SK-N-SH treated with all-trans-retinoic acid at 6 μM for 48 hours (cell line): Measurements from ENCODE around the gene TANGO2.

ENCODE experiments used
- ATAC-seq: fragments of 200-7000 bp; cut with Tn5 transposase; 3 replicates; pipeline ENCODE4 v1.9.1; 2020; ENCODE audit warnings: mild to moderate bottlenecking, moderate library complexity
- ARNTL ChIP-seq: fragments of 450-650 bp; formaldehyde crosslinking; IDR thresholded peaks from 2 replicates; pipeline ENCODE4 v1.5.0; 2020; ENCODE audit warnings: low read depth, mild to moderate bottlenecking, moderate library complexity, borderline replicate concordance
- BACH2 ChIP-seq: fragments of 250-450 bp; sonication (Bioruptor Pico); IDR thresholded peaks from 2 replicates; pipeline ENCODE4 v1.9.0; 2021; ENCODE audit warnings: mild to moderate bottlenecking, borderline replicate concordance
- CSDC2 ChIP-seq: fragments of 250-450 bp; sonication (Bioruptor Pico); IDR thresholded peaks from 2 replicates; pipeline ENCODE4 v1.5.0; 2020; ENCODE audit warnings: mild to moderate bottlenecking, moderate library complexity
- ESRRG ChIP-seq: fragments of 250-450 bp; sonication (Bioruptor Pico); IDR thresholded peaks from 2 replicates; pipeline ENCODE4 v1.6.1; 2021; ENCODE audit warnings: mild to moderate bottlenecking
- GLIS3 ChIP-seq: fragments of 250-450 bp; sonication (Bioruptor Pico); IDR thresholded peaks from 2 replicates; pipeline ENCODE4 v1.5.0; 2020; ENCODE audit warnings: mild to moderate bottlenecking, moderate library complexity
- ISL1 ChIP-seq: fragments of 250-450 bp; sonication (Bioruptor Pico); IDR thresholded peaks from 2 replicates; pipeline ENCODE4 v2.1.2; 2022; ENCODE audit warnings: mild to moderate bottlenecking, moderate library complexity
- OSR1 ChIP-seq: fragments of 250-450 bp; sonication (Bioruptor Pico); IDR thresholded peaks from 2 replicates; pipeline ENCODE4 v1.8.0; 2022; ENCODE audit warnings: moderate library complexity, mild to moderate bottlenecking, inconsistent platforms
- PPARA ChIP-seq: fragments of 250-450 bp; sonication (Bioruptor Pico); IDR thresholded peaks from 2 replicates; pipeline ENCODE4 v1.5.0; 2020; ENCODE audit warnings: mild to moderate bottlenecking, borderline replicate concordance
- RARB ChIP-seq: fragments of 250-450 bp; sonication (Bioruptor Pico); IDR thresholded peaks from 2 replicates; pipeline ENCODE4 v1.8.0; 2021; ENCODE audit warnings: mild to moderate bottlenecking, moderate library complexity
- SNAI2 ChIP-seq: fragments of 250-450 bp; sonication (Bioruptor Pico); IDR thresholded peaks from 2 replicates; pipeline ENCODE4 v1.5.0; 2020; ENCODE audit warnings: mild to moderate bottlenecking, moderate library complexity
- TCF4 ChIP-seq: fragments of 250-450 bp; sonication (Bioruptor Pico); IDR thresholded peaks from 2 replicates; pipeline ENCODE4 v1.8.0; 2021; ENCODE audit warnings: mild to moderate bottlenecking, moderate library complexity, borderline replicate concordance
- TOX ChIP-seq: fragments of 250-450 bp; sonication (Bioruptor Pico); IDR thresholded peaks from 2 replicates; pipeline ENCODE4 v1.8.0; 2021; ENCODE audit warnings: mild to moderate bottlenecking, moderate library complexity, borderline replicate concordance
- ZC3H10 ChIP-seq: fragments of 250-450 bp; sonication (Bioruptor Pico); IDR thresholded peaks from 2 replicates; pipeline ENCODE4 v1.5.1; 2021; ENCODE audit warnings: mild to moderate bottlenecking, moderate library complexity
- ZFP3 ChIP-seq: fragments of 250-450 bp; sonication (Bioruptor Pico); IDR thresholded peaks from 2 replicates; pipeline ENCODE4 v1.5.0; 2020; ENCODE audit warnings: mild to moderate bottlenecking, moderate library complexity
- ZFP30 ChIP-seq: fragments of 450-650 bp; formaldehyde crosslinking; IDR thresholded peaks from 2 replicates; pipeline ENCODE4 v1.5.0; 2022; ENCODE audit warnings: mild to moderate bottlenecking, moderate library complexity
- ZNF565 ChIP-seq: fragments of 450-650 bp; formaldehyde crosslinking; conservative IDR thresholded peaks from 2 replicates; pipeline ENCODE4 v1.5.0; 2020; ENCODE audit warnings: low read depth, mild to moderate bottlenecking, moderate library complexity
- ZNF70 ChIP-seq: fragments of 450-650 bp; formaldehyde crosslinking; IDR thresholded peaks from 2 replicates; pipeline ENCODE4 v1.5.0; 2020; ENCODE audit warnings: mild to moderate bottlenecking, moderate library complexity
- ZNF8 ChIP-seq: fragments of 450-650 bp; formaldehyde crosslinking; IDR thresholded peaks from 2 replicates; pipeline ENCODE4 v1.5.0; 2020; ENCODE audit warnings: mild to moderate bottlenecking, moderate library complexity
- TF ChIP-seq, protein P1 (sequence below): fragments of 250-450 bp; sonication (Bioruptor Pico); IDR thresholded peaks from 2 replicates; pipeline ENCODE4 v1.5.1; 2020; ENCODE audit warnings: low read depth, mild to moderate bottlenecking, moderate library complexity
- TF ChIP-seq, protein P2 (sequence below): fragments of 250-450 bp; sonication (Bioruptor Pico); IDR thresholded peaks from 2 replicates; pipeline ENCODE4 v1.5.1; 2021; ENCODE audit warnings: mild to moderate bottlenecking, moderate library complexity
- TF ChIP-seq, protein P3 (sequence below): fragments of 250-450 bp; sonication (Bioruptor Pico); IDR thresholded peaks from 2 replicates; pipeline ENCODE4 v1.8.0; 2020; ENCODE audit warnings: mild to moderate bottlenecking, moderate library complexity, borderline replicate concordance
- TF ChIP-seq, protein P4 (sequence below): fragments of 250-450 bp; sonication (Bioruptor Pico); IDR thresholded peaks from 2 replicates; pipeline ENCODE4 v1.8.0; 2021; ENCODE audit warnings: low read depth, mild to moderate bottlenecking, moderate library complexity, borderline replicate concordance
- TF ChIP-seq, protein P5 (sequence below): fragments of 250-450 bp; sonication (Bioruptor Pico); IDR thresholded peaks from 2 replicates; pipeline ENCODE4 v1.5.0; 2020; ENCODE audit warnings: mild to moderate bottlenecking, moderate library complexity

TANGO2 gene

DNA sequence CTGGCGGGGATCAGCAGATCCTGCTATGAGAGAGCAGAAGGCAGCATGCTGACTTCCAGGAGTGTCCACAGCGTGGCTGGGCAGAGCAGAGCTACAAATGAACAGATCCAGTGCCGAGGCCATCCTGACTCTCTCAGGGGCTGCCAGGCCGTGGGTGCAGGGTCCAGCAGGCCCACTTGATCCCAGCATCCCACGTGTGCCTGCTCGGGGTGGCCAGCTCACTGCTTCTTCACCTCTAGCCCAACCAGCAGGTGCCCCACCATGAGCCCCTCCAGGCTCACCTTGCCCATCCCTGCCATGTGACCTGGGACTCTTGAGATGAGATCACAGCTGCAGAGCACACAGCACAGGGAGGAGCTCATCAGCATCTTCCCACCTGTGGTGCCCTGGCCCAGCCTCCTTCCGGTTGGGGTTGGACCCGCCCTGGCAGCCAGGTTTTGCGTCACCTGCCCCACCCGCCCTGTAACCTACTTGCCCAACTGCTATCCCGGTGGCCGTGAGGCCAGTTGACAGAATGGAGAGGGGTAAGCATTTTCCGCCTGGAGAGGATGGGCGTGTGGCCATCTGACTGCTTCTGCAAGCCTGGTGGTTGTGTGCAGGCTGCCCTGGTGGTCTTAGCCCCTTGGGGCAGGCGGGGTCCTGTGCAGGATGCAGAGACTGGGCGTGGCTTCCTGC, 11.0 kb downstream of the TANGO2 start:
- ATAC-seq = no peak
- TF ChIP-seq ARNTL (CRISPR knock-in tag) (no peak), ESRRG (no peak), TOX (CRISPR knock-in tag) (no peak), CSDC2 (no peak), BACH2 (no peak), RARB (CRISPR knock-in tag) (no peak), SNAI2 (no peak), PPARA (no peak), ISL1 (CRISPR knock-in tag) (no peak), ZC3H10 (CRISPR knock-in tag) (no peak)
- TF ChIP-seq, protein P1, sequence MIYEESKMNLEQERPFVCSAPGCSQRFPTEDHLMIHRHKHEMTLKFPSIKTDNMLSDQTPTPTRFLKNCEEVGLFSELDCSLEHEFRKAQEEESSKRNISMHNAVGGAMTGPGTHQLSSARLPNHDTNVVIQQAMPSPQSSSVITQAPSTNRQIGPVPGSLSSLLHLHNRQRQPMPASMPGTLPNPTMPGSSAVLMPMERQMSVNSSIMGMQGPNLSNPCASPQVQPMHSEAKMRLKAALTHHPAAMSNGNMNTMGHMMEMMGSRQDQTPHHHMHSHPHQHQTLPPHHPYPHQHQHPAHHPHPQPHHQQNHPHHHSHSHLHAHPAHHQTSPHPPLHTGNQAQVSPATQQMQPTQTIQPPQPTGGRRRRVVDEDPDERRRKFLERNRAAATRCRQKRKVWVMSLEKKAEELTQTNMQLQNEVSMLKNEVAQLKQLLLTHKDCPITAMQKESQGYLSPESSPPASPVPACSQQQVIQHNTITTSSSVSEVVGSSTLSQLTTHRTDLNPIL = no peak
- TF ChIP-seq, protein P2, sequence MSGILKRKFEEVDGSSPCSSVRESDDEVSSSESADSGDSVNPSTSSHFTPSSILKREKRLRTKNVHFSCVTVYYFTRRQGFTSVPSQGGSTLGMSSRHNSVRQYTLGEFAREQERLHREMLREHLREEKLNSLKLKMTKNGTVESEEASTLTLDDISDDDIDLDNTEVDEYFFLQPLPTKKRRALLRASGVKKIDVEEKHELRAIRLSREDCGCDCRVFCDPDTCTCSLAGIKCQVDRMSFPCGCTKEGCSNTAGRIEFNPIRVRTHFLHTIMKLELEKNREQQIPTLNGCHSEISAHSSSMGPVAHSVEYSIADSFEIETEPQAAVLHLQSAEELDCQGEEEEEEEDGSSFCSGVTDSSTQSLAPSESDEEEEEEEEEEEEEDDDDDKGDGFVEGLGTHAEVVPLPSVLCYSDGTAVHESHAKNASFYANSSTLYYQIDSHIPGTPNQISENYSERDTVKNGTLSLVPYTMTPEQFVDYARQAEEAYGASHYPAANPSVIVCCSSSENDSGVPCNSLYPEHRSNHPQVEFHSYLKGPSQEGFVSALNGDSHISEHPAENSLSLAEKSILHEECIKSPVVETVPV (CRISPR knock-in tag) = no peak
- TF ChIP-seq, protein P3, sequence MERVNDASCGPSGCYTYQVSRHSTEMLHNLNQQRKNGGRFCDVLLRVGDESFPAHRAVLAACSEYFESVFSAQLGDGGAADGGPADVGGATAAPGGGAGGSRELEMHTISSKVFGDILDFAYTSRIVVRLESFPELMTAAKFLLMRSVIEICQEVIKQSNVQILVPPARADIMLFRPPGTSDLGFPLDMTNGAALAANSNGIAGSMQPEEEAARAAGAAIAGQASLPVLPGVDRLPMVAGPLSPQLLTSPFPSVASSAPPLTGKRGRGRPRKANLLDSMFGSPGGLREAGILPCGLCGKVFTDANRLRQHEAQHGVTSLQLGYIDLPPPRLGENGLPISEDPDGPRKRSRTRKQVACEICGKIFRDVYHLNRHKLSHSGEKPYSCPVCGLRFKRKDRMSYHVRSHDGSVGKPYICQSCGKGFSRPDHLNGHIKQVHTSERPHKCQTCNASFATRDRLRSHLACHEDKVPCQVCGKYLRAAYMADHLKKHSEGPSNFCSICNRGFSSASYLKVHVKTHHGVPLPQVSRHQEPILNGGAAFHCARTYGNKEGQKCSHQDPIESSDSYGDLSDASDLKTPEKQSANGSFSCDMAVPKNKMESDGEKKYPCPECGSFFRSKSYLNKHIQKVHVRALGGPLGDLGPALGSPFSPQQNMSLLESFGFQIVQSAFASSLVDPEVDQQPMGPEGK (CRISPR knock-in tag) = no peak

DNA sequence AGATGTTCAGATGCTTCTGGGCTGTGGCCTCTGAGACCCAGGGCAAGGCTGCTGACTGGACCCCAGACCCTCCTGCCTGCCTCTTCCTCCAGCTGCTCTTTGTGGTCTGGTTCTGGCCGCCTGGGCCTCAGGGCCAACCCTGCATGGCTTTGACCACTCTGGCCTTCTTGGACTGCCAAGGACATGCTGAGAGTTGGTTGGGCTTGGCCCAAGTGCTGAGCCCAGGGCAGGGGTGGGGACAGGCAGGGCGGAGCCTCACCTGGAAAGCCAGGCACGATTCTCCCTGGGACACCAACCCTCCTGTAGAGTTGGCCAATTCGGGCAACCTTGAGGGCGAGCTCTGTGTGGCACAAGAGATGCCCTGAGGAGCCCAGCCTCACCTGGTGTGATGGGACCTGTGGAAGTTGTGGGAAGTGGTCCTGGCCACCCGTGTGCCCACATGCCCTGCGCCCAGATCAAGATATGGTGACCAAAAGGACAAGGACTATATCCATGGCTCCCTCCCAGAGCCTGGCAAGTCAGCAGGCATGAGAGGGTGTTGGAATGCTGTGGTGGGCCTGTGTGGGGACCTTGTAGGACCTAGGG, 11.6 kb downstream of the TANGO2 start:
- no peak for ATAC-seq
- TF ChIP-seq, protein P4, sequence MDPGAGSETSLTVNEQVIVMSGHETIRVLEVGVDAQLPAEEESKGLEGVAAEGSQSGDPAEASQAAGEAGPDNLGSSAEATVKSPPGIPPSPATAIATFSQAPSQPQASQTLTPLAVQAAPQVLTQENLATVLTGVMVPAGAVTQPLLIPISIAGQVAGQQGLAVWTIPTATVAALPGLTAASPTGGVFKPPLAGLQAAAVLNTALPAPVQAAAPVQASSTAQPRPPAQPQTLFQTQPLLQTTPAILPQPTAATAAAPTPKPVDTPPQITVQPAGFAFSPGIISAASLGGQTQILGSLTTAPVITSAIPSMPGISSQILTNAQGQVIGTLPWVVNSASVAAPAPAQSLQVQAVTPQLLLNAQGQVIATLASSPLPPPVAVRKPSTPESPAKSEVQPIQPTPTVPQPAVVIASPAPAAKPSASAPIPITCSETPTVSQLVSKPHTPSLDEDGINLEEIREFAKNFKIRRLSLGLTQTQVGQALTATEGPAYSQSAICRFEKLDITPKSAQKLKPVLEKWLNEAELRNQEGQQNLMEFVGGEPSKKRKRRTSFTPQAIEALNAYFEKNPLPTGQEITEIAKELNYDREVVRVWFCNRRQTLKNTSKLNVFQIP (CRISPR knock-in tag) = no peak

DNA sequence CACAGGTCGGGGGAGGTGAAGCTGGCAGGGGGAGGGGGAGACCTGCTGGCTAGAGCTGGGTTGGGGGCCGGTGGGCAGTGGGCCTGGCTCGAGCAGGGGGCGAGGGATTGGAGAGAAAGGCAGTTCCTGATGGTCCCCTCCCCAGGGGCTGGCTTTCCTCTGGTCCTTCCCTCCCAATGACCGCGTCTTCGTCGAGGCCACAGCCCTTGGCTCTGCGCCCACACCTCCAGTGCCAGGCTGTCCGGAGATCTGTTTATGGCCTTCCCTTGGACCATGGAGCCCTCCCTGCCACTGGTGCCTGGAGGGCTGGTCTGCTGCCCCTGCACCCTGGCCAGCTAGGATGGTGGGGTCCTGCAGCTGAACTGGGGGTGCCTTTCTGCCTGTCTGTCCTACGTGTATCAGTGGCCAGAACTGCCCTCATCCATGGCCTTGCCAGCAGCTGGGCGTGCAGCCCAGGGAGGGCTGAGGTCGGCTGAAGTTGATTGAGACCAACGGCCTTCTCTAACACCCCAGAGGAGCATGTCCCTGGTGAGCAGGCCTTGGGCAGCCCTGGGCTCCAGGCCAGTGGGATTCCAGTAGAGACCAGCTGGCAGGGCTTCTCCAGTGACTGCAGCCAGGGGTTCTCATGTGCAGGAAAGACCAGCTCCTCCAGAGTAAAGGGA, 12.3 kb downstream of the TANGO2 start:
- ATAC-seq = no peak; the same call in 2 of the 3 replicates
- TF ChIP-seq ESRRG (no peak), OSR1 (CRISPR knock-in tag) (no peak), ZC3H10 (CRISPR knock-in tag) (no peak), ZNF70 (no peak), ZFP30 (CRISPR knock-in tag) (no peak), ISL1 (CRISPR knock-in tag) (no peak), ZNF565 (CRISPR knock-in tag) (no peak), ARNTL (CRISPR knock-in tag) (no peak), ZNF8 (CRISPR knock-in tag) (no peak), BACH2 (no peak), TOX (CRISPR knock-in tag) (no peak), CSDC2 (no peak), PPARA (no peak), TCF4 (CRISPR knock-in tag) (no peak), GLIS3 (CRISPR knock-in tag) (no peak), RARB (CRISPR knock-in tag) (no peak), ZFP3 (CRISPR knock-in tag) (no peak)
- TF ChIP-seq, protein P5, sequence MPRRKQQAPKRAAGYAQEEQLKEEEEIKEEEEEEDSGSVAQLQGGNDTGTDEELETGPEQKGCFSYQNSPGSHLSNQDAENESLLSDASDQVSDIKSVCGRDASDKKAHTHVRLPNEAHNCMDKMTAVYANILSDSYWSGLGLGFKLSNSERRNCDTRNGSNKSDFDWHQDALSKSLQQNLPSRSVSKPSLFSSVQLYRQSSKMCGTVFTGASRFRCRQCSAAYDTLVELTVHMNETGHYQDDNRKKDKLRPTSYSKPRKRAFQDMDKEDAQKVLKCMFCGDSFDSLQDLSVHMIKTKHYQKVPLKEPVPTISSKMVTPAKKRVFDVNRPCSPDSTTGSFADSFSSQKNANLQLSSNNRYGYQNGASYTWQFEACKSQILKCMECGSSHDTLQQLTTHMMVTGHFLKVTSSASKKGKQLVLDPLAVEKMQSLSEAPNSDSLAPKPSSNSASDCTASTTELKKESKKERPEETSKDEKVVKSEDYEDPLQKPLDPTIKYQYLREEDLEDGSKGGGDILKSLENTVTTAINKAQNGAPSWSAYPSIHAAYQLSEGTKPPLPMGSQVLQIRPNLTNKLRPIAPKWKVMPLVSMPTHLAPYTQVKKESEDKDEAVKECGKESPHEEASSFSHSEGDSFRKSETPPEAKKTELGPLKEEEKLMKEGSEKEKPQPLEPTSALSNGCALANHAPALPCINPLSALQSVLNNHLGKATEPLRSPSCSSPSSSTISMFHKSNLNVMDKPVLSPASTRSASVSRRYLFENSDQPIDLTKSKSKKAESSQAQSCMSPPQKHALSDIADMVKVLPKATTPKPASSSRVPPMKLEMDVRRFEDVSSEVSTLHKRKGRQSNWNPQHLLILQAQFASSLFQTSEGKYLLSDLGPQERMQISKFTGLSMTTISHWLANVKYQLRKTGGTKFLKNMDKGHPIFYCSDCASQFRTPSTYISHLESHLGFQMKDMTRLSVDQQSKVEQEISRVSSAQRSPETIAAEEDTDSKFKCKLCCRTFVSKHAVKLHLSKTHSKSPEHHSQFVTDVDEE (CRISPR knock-in tag) = no peak
- TF ChIP-seq, protein P2 (CRISPR knock-in tag) = no peak
- TF ChIP-seq, protein P4 (CRISPR knock-in tag) = no peak
